ENCODE data around the gene MARCHF4.

The MARCHF4 gene

GRCh38 chr2:216350214-216350791 lies 22.0 kb downstream of the MARCHF4 start:
- no peak overlapping the region for H3K4me3 ChIP-seq
- H3K27ac ChIP-seq = no peak overlapping the region
- DNase-seq (ENCODE audit: low spot score) = no peak
- TF ChIP-seq, protein P1, sequence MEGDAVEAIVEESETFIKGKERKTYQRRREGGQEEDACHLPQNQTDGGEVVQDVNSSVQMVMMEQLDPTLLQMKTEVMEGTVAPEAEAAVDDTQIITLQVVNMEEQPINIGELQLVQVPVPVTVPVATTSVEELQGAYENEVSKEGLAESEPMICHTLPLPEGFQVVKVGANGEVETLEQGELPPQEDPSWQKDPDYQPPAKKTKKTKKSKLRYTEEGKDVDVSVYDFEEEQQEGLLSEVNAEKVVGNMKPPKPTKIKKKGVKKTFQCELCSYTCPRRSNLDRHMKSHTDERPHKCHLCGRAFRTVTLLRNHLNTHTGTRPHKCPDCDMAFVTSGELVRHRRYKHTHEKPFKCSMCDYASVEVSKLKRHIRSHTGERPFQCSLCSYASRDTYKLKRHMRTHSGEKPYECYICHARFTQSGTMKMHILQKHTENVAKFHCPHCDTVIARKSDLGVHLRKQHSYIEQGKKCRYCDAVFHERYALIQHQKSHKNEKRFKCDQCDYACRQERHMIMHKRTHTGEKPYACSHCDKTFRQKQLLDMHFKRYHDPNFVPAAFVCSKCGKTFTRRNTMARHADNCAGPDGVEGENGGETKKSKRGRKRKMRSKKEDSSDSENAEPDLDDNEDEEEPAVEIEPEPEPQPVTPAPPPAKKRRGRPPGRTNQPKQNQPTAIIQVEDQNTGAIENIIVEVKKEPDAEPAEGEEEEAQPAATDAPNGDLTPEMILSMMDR (IDR thresholded peaks at IDR 0.05) = no peak

- DNase-seq (ENCODE audit: low spot score) = no peak
- no peak overlapping the region for H3K4me3 ChIP-seq
- H3K27ac ChIP-seq = no peak overlapping the region
- TF ChIP-seq, protein P1 (IDR thresholded peaks at IDR 0.05) = no peak
These were observed 22.9 kb downstream of the MARCHF4 start for GRCh38 chr2:216349366-216349765.

- H3K27ac ChIP-seq = no peak overlapping the region
- TF ChIP-seq, protein P1 (IDR thresholded peaks at IDR 0.05) = no peak
- DNase-seq (ENCODE audit: low spot score) = no peak
These were observed 23.5 kb downstream of the MARCHF4 start for GRCh38 chr2:216348756-216349308.

DNA sequence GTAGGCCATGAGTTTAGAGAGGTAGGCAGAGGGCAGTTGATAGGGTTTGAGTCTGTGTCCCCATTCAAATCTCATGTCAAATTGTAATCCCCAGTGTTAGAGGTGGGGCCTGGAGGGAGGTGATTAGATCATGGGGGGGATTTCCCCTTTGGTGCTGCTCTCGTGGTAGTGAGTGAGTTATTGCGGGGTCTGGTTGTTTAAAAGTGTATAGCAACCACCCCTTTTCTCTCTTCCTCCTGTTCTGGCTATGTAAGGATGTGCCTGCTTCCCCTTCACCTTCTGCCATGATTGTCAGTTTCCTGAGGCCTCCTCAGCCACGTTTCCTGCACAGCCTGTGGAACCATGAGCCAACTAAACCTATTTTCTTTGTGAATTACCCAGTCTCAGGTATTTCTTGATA lies 25.5 kb downstream of the MARCHF4 start:
- TF ChIP-seq, protein P1 (IDR thresholded peaks at IDR 0.05) = no peak
- no peak overlapping the region for H3K27ac ChIP-seq
- no peak overlapping the region for H3K4me3 ChIP-seq
- DNase-seq (ENCODE audit: low spot score) = no peak

More at GRCh38 chr2:216348756-216349308, 23.5 kb downstream of the MARCHF4 start:
- no peak overlapping the region for H3K4me3 ChIP-seq

GRCh38 chr2:216345846-216346245 lies 26.4 kb downstream of the MARCHF4 start:
- no peak for DNase-seq (ENCODE audit: low spot score)
- TF ChIP-seq, protein P1 (IDR thresholded peaks at IDR 0.05) = no peak
- H3K4me3 ChIP-seq = no peak overlapping the region
- no peak overlapping the region for H3K27ac ChIP-seq

GRCh38 chr2:216344950-216345300 lies 27.4 kb downstream of the MARCHF4 start:
- Histone ChIP-seq H3K4me3 (no peak overlapping the region), H3K27ac (no peak overlapping the region)
- DNase-seq (ENCODE audit: low spot score) = no peak
- TF ChIP-seq, protein P1 (IDR thresholded peaks at IDR 0.05) = no peak

- TF ChIP-seq, protein P1 (IDR thresholded peaks at IDR 0.05) = no peak
- Histone ChIP-seq H3K27ac (no peak overlapping the region), H3K4me3 (no peak overlapping the region)
- DNase-seq (ENCODE audit: low spot score) = no peak
These were observed 27.9 kb downstream of the MARCHF4 start for GRCh38 chr2:216344206-216344949.
